Endothelial cell of umbilical vein (primary cell): Measurements from ENCODE around the gene FOS. TPM values are rescaled to one million over a fixed set of nuclear protein-coding genes. Genes with fewer than 3 reads are reported as not detected.

Source experiments
- BruUV-seq: library from RNA; stranded (reverse); fragments of 400-500 nt; replicated peaks from 2 replicates; lab custom pipeline; 2021; lab: Mats Ljungman, UMichigan
- CTCF ChIA-PET: fragments of 300-600, 350-600 bp; sonication (Branson Sonifier 250); formaldehyde crosslinking; loops from one replicate; lab custom pipeline; 2021; ENCODE audit warnings: antibody characterized with exemption, inconsistent platforms; lab: Charles Lee
- POLR2A ChIA-PET: fragments of 300-600, 350-600 bp; sonication (Branson Sonifier 250); formaldehyde crosslinking; loops from one replicate; lab custom pipeline; 2021; ENCODE audit warnings: antibody characterized with exemption, inconsistent platforms; lab: Charles Lee
- DNase-seq: peaks from one replicate; pipeline ENCODE4 v3.0.0-alpha.2; 2011; ENCODE audit warnings: low read depth, low spot score
- FAIRE-seq: peaks from 2 replicates; lab custom pipeline; 2011; peaks lifted over from hg19 to GRCh38; lab: Jason Lieb, UNC
- H2AFZ ChIP-seq: 2 replicates; pipeline ENCODE4 v1.6.0; 2012; ENCODE audit warnings: low read depth, low read length, control low read depth, inconsistent platforms
- H3K27ac ChIP-seq: 2 replicates; pipeline ENCODE4 v1.5.1; 2011; ENCODE audit warnings: low read depth, mild to moderate bottlenecking, control low read depth, low read length, moderate library complexity; ENCODE audit not compliant: insufficient read depth
- H3K27me3 ChIP-seq, 2 experiments: 2 replicates each; pipeline versions ENCODE4 v1.6.0 to v1.6.1; 2011; ENCODE audit warnings: low read length in 2 of 2, mixed read lengths in 1 of 2; ENCODE audit not compliant: control insufficient read depth in 2 of 2, insufficient read depth in 2 of 2
- H3K36me3 ChIP-seq, 2 experiments: 2 replicates in 1 of 2; 3 replicates in 1 of 2; pipeline ENCODE4 v1.5.1; 2011; ENCODE audit warnings: low read length in 2 of 2, mild to moderate bottlenecking in 1 of 2, moderate library complexity in 1 of 2; ENCODE audit not compliant: control insufficient read depth in 2 of 2, insufficient read depth in 2 of 2; ENCODE audit errors: extremely low read depth in 1 of 2
- H3K4me1 ChIP-seq: 3 replicates; pipeline ENCODE4 v1.5.1; 2011; ENCODE audit warnings: mild to moderate bottlenecking, low read length; ENCODE audit not compliant: control insufficient read depth, insufficient read depth; ENCODE audit errors: extremely low read depth
- H3K4me2 ChIP-seq: 2 replicates; pipeline ENCODE4 v1.6.1; 2011; ENCODE audit warnings: low read length, control low read depth, mixed read lengths; ENCODE audit not compliant: insufficient read depth
- H3K4me3 ChIP-seq, 3 experiments: fragments of 200-600 bp in 1 of 3; sonication (generic), shearing (Covaris generic) in 1 of 3; replicated peaks in 1 of 3; 2 replicates each; pipeline ENCODE4 v1.5.1; 2011 to 2016; ENCODE audit warnings: control low read depth in 3 of 3, low read length in 3 of 3, mild to moderate bottlenecking in 2 of 3, inconsistent platforms in 1 of 3, low read depth in 1 of 3, moderate library complexity in 1 of 3; ENCODE audit not compliant: insufficient read depth in 1 of 3
- H3K79me2 ChIP-seq: 2 replicates; pipeline ENCODE4 v1.6.0; 2012; ENCODE audit warnings: low read length, inconsistent platforms; ENCODE audit not compliant: control insufficient read depth, insufficient read depth
- H3K9ac ChIP-seq: replicated peaks from 2 replicates; pipeline ENCODE3; 2011; ENCODE audit warnings: low read length, control low read depth; ENCODE audit not compliant: insufficient read depth; ENCODE audit errors: extremely low read depth
- H3K9me1 ChIP-seq: replicated peaks from 3 replicates; pipeline ENCODE4 v1.6.0; 2011; ENCODE audit warnings: mild to moderate bottlenecking, low read length; ENCODE audit not compliant: control insufficient read depth, insufficient read depth; ENCODE audit errors: extremely low read depth
- H3K9me3 ChIP-seq: replicated peaks from 2 replicates; pipeline ENCODE4 v1.5.1; 2012; ENCODE audit warnings: low read length, inconsistent platforms; ENCODE audit not compliant: control insufficient read depth, insufficient read depth
- H4K20me1 ChIP-seq: replicated peaks from 2 replicates; pipeline ENCODE3; 2011; ENCODE audit warnings: mild to moderate bottlenecking, low read length; ENCODE audit not compliant: control insufficient read depth, insufficient read depth; ENCODE audit errors: extremely low read depth
- EZH2 ChIP-seq: IDR thresholded peaks from 2 replicates; pipeline ENCODE4 v1.6.1; 2012; ENCODE audit warnings: borderline replicate concordance, low read depth, mild to moderate bottlenecking, moderate library complexity, low read length, inconsistent platforms; ENCODE audit not compliant: severe bottlenecking
- JUN ChIP-seq: IDR thresholded peaks from 2 replicates; pipeline ENCODE4 v1.6.1; 2011; ENCODE audit warnings: borderline replicate concordance, low read depth; ENCODE audit not compliant: insufficient read length, insufficient read depth
- POLR2A ChIP-seq: IDR thresholded peaks from 2 replicates; pipeline ENCODE4 v1.6.1; 2012; ENCODE audit warnings: low read depth, mild to moderate bottlenecking, control low read depth, low read length
- POLR2AphosphoS5 ChIP-seq: IDR thresholded peaks from 2 replicates; pipeline ENCODE4 v1.6.1; 2012; ENCODE audit warnings: low read depth, mild to moderate bottlenecking, control low read depth, low read length, moderate library complexity; ENCODE audit not compliant: insufficient read depth
- dilution Hi-C: fragments of 300-500 bp; cut with MboI; formaldehyde crosslinking; loops from one replicate; pipeline ENCODE4 v1.15.0; 2019; ENCODE audit warnings: low sequenced_read_pairs; ENCODE audit not compliant: extremely low pct_ligation_motif_present
- intact Hi-C: fragments of 100-400 bp; cut with micrococcal nuclease; formaldehyde crosslinking; loops from one replicate; pipeline ENCODE4 v1.10.0; 2022
- polyA plus RNA-seq, 4 experiments: library from polyadenylated mRNA; depleted of rRNA in 3 of 4; stranded (reverse) in 3 of 4; unstranded in 1 of 4; fragments of >200 nt; gene quantifications; 2 replicates each; pipeline versions ENCODE4 v1.2.1 to v1.2.3, GENCODE V29; 2011 to 2012; ENCODE audit warnings: missing spikeins in 1 of 4
- total RNA-seq: library from RNA; stranded (reverse); gene quantifications from 2 replicates; pipeline ENCODE4 v1.2.3, GENCODE V29; 2021
- TF ChIP-seq, protein P1 (sequence below): IDR thresholded peaks from 2 replicates; pipeline ENCODE4 v1.6.1; 2011; ENCODE audit not compliant: insufficient read depth, insufficient read length
- TF ChIP-seq, protein P2 (sequence below), 2 donors: IDR thresholded peaks; 1 replicate in 1 of 2; 2 replicates in 1 of 2; pipeline ENCODE4 v1.5.1; 2011; ENCODE audit warnings: low read length in 2 of 2, mild to moderate bottlenecking in 2 of 2, moderate library complexity in 2 of 2, control low read depth in 1 of 2, inconsistent platforms in 1 of 2, low read depth in 1 of 2; ENCODE audit not compliant: insufficient read depth in 1 of 2; ENCODE audit errors: extremely low read depth in 1 of 2

The FOS gene
- total and polyA plus RNA-seq, 2 donors (not counting 3 experiments of a cell fraction or from before 2014, with no cell fraction given) = 9.2 to 41.6 TPM

DNA sequence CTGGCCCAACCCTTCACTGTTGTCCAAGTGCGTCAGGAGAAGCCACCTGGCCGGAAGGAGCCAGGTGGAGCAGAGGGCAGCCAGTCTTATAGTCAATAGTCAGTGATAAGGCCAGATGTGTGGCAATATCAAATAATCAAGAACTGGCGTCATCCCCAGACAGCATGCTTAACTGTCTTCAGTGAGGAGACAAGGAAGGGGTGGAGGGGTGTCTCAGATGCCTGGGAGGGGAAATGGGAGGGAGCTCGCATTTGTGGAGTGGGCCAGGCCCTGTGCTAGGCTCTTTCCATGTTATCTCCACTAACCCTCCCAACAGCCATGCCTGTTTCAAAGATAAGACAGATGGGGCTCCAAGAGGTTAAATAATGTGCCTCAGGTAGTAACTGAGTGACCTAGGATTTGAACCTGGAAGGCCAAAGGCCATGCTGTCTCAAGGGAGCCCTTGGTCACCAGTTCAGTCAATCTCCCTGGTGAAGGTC lies 48.9 kb upstream of the FOS start:
- no peaks in the 10 kb centered on the region for H4K20me1 ChIP-seq
- no peaks in the 10 kb centered on the region for H3K27me3 ChIP-seq
- H3K4me1 ChIP-seq = peaks cover 16% of the 10 kb centered on the region
- no peak overlapping the region for H3K9ac ChIP-seq
- no peak for DNase-seq
- ChIA-PET CTCF (interaction anchor here (1.0 to 1.2 kb wide), 3 partner anchors 9 to 29 kb away, joined by 3 to 4 read pairs (median 4); no protein-coding TSS in a partner anchor), POLR2A (interaction anchor here (0.5 kb wide), 1 partner anchor 66 kb away, joined by 3 read pairs; no protein-coding TSS in a partner anchor)
- no peaks in the 10 kb centered on the region for H3K79me2 ChIP-seq
- H2AFZ ChIP-seq = no peak overlapping the region
- BruUV-seq = no TSS peak
- no peak overlapping the region for H3K4me3 ChIP-seq
- dilution Hi-C loops = no loop called here
- no peak overlapping the region for H3K27ac ChIP-seq
- no peak overlapping the region for H3K4me2 ChIP-seq
- FAIRE-seq = no peak
- TF ChIP-seq EZH2 = no peak
- TF ChIP-seq POLR2AphosphoS5 = no peak
- TF ChIP-seq POLR2A = no peak
- TF ChIP-seq JUN = no peak
- H3K9me3 ChIP-seq = no peaks in the 10 kb centered on the region
- H3K9me1 ChIP-seq = no peaks in the 10 kb centered on the region
- H3K36me3 ChIP-seq = no peaks in the 10 kb centered on the region
- intact Hi-C loops = no loop called here

DNA sequence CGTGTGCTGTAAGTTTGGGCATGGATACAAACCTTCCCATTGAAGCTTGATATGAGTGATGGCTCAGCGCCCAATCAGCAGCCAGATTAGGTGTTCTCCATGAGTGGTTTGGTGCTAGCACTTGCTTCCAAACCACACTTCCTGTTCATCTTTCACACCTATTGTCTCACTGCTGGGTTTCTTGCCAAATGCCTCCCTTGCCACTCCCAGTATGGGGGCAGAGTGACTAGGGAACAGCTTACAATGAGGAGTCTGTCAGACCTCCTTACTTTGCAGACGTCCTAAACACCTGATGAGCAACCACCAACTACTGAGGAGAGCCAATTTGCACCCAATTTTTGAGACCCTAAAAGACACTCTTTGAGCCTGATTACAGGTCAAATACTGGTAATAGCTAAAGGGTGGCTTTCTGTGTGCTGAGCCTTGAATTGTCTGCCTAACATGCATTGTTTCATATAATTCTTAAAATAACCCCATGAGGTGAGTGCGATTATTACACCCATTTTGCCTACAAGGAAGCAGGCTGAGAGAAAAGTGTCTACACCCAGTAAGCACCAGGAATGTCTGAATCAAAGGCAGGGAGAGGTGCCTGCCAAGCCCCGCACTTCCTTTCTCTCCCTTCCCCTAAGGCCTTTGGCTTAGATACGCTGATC lies 48.4 kb upstream of the FOS start:
- TF ChIP-seq, protein P1, sequence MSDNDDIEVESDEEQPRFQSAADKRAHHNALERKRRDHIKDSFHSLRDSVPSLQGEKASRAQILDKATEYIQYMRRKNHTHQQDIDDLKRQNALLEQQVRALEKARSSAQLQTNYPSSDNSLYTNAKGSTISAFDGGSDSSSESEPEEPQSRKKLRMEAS = no peak
- TF ChIP-seq, protein P2, sequence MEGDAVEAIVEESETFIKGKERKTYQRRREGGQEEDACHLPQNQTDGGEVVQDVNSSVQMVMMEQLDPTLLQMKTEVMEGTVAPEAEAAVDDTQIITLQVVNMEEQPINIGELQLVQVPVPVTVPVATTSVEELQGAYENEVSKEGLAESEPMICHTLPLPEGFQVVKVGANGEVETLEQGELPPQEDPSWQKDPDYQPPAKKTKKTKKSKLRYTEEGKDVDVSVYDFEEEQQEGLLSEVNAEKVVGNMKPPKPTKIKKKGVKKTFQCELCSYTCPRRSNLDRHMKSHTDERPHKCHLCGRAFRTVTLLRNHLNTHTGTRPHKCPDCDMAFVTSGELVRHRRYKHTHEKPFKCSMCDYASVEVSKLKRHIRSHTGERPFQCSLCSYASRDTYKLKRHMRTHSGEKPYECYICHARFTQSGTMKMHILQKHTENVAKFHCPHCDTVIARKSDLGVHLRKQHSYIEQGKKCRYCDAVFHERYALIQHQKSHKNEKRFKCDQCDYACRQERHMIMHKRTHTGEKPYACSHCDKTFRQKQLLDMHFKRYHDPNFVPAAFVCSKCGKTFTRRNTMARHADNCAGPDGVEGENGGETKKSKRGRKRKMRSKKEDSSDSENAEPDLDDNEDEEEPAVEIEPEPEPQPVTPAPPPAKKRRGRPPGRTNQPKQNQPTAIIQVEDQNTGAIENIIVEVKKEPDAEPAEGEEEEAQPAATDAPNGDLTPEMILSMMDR (IDR thresholded peaks at IDR 0.05; ENCODE audit: extremely low read depth in 1 of 2, insufficient read depth in 1 of 2, low read depth in 1 of 2, low read length in 2 of 2) = peak; percentile 1 to 12
- no TSS peak for BruUV-seq
- DNase-seq (peak; percentile 50), FAIRE-seq (peak; percentile 81)
- Histone ChIP-seq H3K4me3 (no peak overlapping the region), H4K20me1 (no peaks in the 10 kb centered on the region), H3K9me3 (no peaks in the 10 kb centered on the region), H3K9me1 (no peaks in the 10 kb centered on the region), H3K79me2 (no peaks in the 10 kb centered on the region), H3K9ac (no peak overlapping the region), H3K4me2 (no peak overlapping the region), H3K27ac (no peak overlapping the region), H2AFZ (peak overlapping the region; percentile 62), H3K27me3 (no peaks in the 10 kb centered on the region), H3K36me3 (no peaks in the 10 kb centered on the region), H3K4me1 (peaks cover 18% of the 10 kb centered on the region)
- ChIA-PET POLR2A (interaction anchor here (0.5 kb wide), 1 partner anchor 65 kb away, joined by 3 read pairs; no protein-coding TSS in a partner anchor), CTCF (interaction anchor here (0.7 to 1.2 kb wide), 4 partner anchors 9 to 28 kb away, joined by 3 to 4 read pairs (median 4); no protein-coding TSS in a partner anchor)
- intact Hi-C loops = no loop called here
- dilution Hi-C loops = no loop called here
